Measurements from ENCODE around the gene CYTH1.

DNA sequence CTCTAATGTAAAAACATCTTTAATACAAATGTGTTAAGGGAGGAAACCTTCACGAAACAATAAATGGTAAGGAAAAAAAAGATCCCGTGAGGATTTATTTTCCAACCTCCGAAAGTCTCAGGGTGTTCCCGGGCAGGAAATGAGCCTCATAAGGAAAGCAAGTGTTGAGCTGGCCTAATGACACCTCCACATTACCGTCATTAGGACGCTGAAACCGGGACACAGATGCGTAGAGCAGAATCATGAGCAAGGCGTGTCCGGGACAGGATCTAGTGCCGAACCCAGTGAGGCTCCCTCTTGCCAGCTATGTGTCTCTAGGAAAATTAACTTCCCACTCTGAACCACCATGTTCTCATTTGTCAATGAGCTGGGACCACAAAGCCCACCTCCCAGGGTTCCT, 22.7 kb upstream of the CYTH1 start:
- TF ChIP-seq TAF1 (IDR thresholded peaks at IDR 0.05; ENCODE audit: borderline replicate concordance, low read depth, low read length) (no peak), SPI1 (IDR thresholded peaks at IDR 0.05; ENCODE audit: borderline replicate concordance, insufficient read depth, low read depth, low read length) (no peak), FOXM1 (IDR thresholded peaks at IDR 0.05; ENCODE audit: low read depth, low read length) (no peak), MYC (IDR thresholded peaks at IDR 0.05; ENCODE audit: insufficient read depth, insufficient read length, insufficient replicate concordance, low read length, severe bottlenecking) (no peak)
- TF ChIP-seq, protein P1, sequence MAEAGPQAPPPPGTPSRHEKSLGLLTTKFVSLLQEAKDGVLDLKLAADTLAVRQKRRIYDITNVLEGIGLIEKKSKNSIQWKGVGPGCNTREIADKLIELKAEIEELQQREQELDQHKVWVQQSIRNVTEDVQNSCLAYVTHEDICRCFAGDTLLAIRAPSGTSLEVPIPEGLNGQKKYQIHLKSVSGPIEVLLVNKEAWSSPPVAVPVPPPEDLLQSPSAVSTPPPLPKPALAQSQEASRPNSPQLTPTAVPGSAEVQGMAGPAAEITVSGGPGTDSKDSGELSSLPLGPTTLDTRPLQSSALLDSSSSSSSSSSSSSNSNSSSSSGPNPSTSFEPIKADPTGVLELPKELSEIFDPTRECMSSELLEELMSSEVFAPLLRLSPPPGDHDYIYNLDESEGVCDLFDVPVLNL (IDR thresholded peaks at IDR 0.05; ENCODE audit: low read depth, low read length): no peak
- TF ChIP-seq, protein P2, sequence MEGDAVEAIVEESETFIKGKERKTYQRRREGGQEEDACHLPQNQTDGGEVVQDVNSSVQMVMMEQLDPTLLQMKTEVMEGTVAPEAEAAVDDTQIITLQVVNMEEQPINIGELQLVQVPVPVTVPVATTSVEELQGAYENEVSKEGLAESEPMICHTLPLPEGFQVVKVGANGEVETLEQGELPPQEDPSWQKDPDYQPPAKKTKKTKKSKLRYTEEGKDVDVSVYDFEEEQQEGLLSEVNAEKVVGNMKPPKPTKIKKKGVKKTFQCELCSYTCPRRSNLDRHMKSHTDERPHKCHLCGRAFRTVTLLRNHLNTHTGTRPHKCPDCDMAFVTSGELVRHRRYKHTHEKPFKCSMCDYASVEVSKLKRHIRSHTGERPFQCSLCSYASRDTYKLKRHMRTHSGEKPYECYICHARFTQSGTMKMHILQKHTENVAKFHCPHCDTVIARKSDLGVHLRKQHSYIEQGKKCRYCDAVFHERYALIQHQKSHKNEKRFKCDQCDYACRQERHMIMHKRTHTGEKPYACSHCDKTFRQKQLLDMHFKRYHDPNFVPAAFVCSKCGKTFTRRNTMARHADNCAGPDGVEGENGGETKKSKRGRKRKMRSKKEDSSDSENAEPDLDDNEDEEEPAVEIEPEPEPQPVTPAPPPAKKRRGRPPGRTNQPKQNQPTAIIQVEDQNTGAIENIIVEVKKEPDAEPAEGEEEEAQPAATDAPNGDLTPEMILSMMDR (IDR thresholded peaks at IDR 0.05 in 2 of 3, conservative IDR thresholded peaks at IDR 0.05 in 1 of 3; ENCODE audit: control insufficient read depth in 2 of 3, extremely low read depth in 1 of 3, insufficient read depth in 1 of 3, low read depth in 3 of 3, low read length in 3 of 3): no peak

Measured in GM12878 (cell line).